HCEC 1CT (cell line): ENCODE results near the gene SPTBN5.
"Not testable (repeated sequence)": the region's sequence is repeated elsewhere in the genome, so short reads cannot be mapped to it uniquely, and the experiment has no call there.

Source experiments
- DNase-seq: peaks from one replicate; pipeline ENCODE4 v3.0.0-alpha.2; 2017

Gene SPTBN5

GRCh38 chr15:41840673-41841072, 53.2 kb downstream of the SPTBN5 start:
- no peak for DNase-seq

GRCh38 chr15:41839781-41840491, 53.9 kb downstream of the SPTBN5 start:
- DNase-seq = no peak

GRCh38 chr15:41838400-41838897, 55.4 kb downstream of the SPTBN5 start, which contains the start of gene PLA2G4B:
Gene PLA2G4B, plus strand, starts transcription at chr15:41838847. Its CDS starts 67 bp downstream, at chr15:41838914.
- no peak for DNase-seq

- DNase-seq = no peak
Measured at GRCh38 chr15:41836713-41837454, 57.0 kb downstream of the SPTBN5 start.

GRCh38 chr15:41836073-41836472, 57.8 kb downstream of the SPTBN5 start:
- no peak for DNase-seq

GRCh38 chr15:41834096-41834495, 59.8 kb downstream of the SPTBN5 start:
- no peak for DNase-seq

- no peak for DNase-seq
Measured at GRCh38 chr15:41832875-41833274, 61.0 kb downstream of the SPTBN5 start.

GRCh38 chr15:41832208-41832607, 61.6 kb downstream of the SPTBN5 start:
- DNase-seq = no peak

- not testable (repeated sequence) for DNase-seq
Measured at GRCh38 chr15:41831291-41831690, 62.6 kb downstream of the SPTBN5 start.

- DNase-seq = no peak
Measured at GRCh38 chr15:41829959-41830646, 63.8 kb downstream of the SPTBN5 start.

GRCh38 chr15:41828807-41829141, 65.1 kb downstream of the SPTBN5 start:
- DNase-seq = no peak

- peak; percentile 83 for DNase-seq
Measured at GRCh38 chr15:41827880-41828806, 65.7 kb downstream of the SPTBN5 start, which contains the start of gene JMJD7. Gene JMJD7, plus strand, starts transcription at chr15:41828092. Its CDS starts 33 bp downstream, at chr15:41828125.

GRCh38 chr15:41827290-41827879, 66.5 kb downstream of the SPTBN5 start:
- DNase-seq = no peak

GRCh38 chr15:41825572-41826535, 68.0 kb downstream of the SPTBN5 start:
- no peak for DNase-seq

- DNase-seq = no peak
Measured at GRCh38 chr15:41825145-41825544, 68.7 kb downstream of the SPTBN5 start.

GRCh38 chr15:41824062-41824745, 69.6 kb downstream of the SPTBN5 start:
- no peak for DNase-seq

GRCh38 chr15:41823502-41823901, 70.4 kb downstream of the SPTBN5 start:
- DNase-seq = no peak

- no peak for DNase-seq
Measured at GRCh38 chr15:41822957-41823356, 70.9 kb downstream of the SPTBN5 start.

GRCh38 chr15:41822471-41822870, 71.4 kb downstream of the SPTBN5 start:
- no peak for DNase-seq

- no peak for DNase-seq
Measured at GRCh38 chr15:41821831-41822230, 72.0 kb downstream of the SPTBN5 start.
